Thyroid gland (tissue), 4 donors: ENCODE data around the gene MAD1L1.

Experiments used
- POLR2A ChIP-seq, 2 donors: fragments of 450-650 bp; IDR thresholded peaks; one replicate each; pipeline ENCODE4 v1.6.1; 2017; ENCODE audit warnings: antibody characterized with exemption in 2 of 2, mild to moderate bottlenecking in 2 of 2, moderate library complexity in 1 of 2
- TF ChIP-seq, protein P1 (sequence below), 6 experiments: fragments of 200-600 bp in 3 of 6; fragments of 450-650 bp in 3 of 6; sonication (generic) in 3 of 6; IDR thresholded peaks; one replicate each; pipeline ENCODE4 v1.5.1; 2016 to 2019; ENCODE audit warnings: antibody characterized with exemption in 6 of 6, mild to moderate bottlenecking in 2 of 6, inconsistent platforms in 1 of 6, moderate library complexity in 1 of 6

GRCh38 chr7:1818575-1819258, 414.0 kb downstream of the MAD1L1 start:
- TF ChIP-seq, protein P1, sequence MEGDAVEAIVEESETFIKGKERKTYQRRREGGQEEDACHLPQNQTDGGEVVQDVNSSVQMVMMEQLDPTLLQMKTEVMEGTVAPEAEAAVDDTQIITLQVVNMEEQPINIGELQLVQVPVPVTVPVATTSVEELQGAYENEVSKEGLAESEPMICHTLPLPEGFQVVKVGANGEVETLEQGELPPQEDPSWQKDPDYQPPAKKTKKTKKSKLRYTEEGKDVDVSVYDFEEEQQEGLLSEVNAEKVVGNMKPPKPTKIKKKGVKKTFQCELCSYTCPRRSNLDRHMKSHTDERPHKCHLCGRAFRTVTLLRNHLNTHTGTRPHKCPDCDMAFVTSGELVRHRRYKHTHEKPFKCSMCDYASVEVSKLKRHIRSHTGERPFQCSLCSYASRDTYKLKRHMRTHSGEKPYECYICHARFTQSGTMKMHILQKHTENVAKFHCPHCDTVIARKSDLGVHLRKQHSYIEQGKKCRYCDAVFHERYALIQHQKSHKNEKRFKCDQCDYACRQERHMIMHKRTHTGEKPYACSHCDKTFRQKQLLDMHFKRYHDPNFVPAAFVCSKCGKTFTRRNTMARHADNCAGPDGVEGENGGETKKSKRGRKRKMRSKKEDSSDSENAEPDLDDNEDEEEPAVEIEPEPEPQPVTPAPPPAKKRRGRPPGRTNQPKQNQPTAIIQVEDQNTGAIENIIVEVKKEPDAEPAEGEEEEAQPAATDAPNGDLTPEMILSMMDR (IDR thresholded peaks at IDR 0.05): no peak
- TF ChIP-seq POLR2A (IDR thresholded peaks at IDR 0.05): no peak
